BE2C (cell line): Measurements from ENCODE around the gene PARVA.

ENCODE experiments used
- DNase-seq: peaks from one replicate; pipeline ENCODE4 v3.0.0-alpha.2; 2020
- H3K27me3 ChIP-seq: fragments of 250-450 bp; sonication (Bioruptor Pico); 2 replicates; pipeline ENCODE4 v1.5.1; 2020; ENCODE audit warnings: mild to moderate bottlenecking
- H3K36me3 ChIP-seq: fragments of 250-450 bp; sonication (Bioruptor Pico); 2 replicates; pipeline ENCODE4 v1.5.1; 2020; ENCODE audit warnings: mild to moderate bottlenecking
- H3K4me1 ChIP-seq: fragments of 250-450 bp; sonication (Bioruptor Pico); 2 replicates; pipeline ENCODE4 v1.5.1; 2020
- H3K4me3 ChIP-seq: 2 replicates; pipeline ENCODE4 v1.5.1; 2011; ENCODE audit warnings: low read depth, low read length
- H3K9me3 ChIP-seq: fragments of 250-450 bp; sonication (Bioruptor Pico); 2 replicates; pipeline ENCODE4 v1.5.1; 2020
- TF ChIP-seq, protein P1 (sequence below): IDR thresholded peaks from 2 replicates; pipeline ENCODE4 v1.5.1; 2012; ENCODE audit warnings: mild to moderate bottlenecking, low read depth, low read length

Gene PARVA

DNA sequence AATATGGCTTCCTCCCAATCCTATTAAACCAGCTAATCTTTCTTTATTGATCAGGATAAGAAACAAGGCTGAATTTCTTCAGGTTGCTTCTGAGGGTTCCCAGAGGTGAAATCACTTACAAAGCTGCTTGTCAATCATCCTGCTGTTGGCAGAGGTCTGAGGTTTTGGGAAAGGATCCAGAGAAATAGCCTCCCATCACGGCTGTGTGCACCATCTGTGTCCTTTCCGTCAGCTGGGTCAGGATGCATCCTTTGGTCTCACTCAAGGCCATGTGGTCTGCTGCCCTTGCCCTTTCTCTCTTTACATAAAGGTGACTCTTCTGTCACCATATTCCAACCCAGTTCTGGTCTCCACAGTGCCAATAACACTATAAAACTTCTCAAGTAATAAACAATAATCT is 183.5 kb downstream of the PARVA start:
- no peak for DNase-seq
- Histone ChIP-seq H3K27me3 (no peaks in the 10 kb centered on the region), H3K4me3 (no peak overlapping the region), H3K36me3 (no peaks in the 10 kb centered on the region), H3K4me1 (no peaks in the 10 kb centered on the region), H3K9me3 (no peaks in the 10 kb centered on the region)
- TF ChIP-seq, protein P1, sequence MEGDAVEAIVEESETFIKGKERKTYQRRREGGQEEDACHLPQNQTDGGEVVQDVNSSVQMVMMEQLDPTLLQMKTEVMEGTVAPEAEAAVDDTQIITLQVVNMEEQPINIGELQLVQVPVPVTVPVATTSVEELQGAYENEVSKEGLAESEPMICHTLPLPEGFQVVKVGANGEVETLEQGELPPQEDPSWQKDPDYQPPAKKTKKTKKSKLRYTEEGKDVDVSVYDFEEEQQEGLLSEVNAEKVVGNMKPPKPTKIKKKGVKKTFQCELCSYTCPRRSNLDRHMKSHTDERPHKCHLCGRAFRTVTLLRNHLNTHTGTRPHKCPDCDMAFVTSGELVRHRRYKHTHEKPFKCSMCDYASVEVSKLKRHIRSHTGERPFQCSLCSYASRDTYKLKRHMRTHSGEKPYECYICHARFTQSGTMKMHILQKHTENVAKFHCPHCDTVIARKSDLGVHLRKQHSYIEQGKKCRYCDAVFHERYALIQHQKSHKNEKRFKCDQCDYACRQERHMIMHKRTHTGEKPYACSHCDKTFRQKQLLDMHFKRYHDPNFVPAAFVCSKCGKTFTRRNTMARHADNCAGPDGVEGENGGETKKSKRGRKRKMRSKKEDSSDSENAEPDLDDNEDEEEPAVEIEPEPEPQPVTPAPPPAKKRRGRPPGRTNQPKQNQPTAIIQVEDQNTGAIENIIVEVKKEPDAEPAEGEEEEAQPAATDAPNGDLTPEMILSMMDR: no peak

DNA sequence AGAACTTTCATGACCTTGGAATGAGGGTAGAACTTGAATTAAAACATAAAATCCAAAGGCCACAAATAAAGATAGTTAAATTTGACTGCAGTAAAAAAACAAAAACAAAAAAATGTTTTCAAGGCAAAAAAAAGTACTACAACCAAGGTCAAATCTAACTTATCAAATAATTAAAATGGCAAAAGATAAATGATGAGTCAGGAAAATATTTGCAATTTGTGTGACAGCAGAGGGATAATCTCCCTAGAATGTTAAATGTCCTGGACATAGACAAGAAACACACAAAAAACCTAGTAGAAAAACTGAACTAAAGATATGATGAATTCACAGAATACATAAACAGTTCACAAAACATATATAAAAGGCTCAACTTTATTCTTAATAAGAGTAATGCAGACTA is 186.6 kb downstream of the PARVA start:
- H3K36me3 ChIP-seq: no peaks in the 10 kb centered on the region
- TF ChIP-seq, protein P1: no peak
- no peaks in the 10 kb centered on the region for H3K27me3 ChIP-seq
- H3K4me3 ChIP-seq: no peak overlapping the region
- H3K9me3 ChIP-seq: no peaks in the 10 kb centered on the region
- H3K4me1 ChIP-seq: no peaks in the 10 kb centered on the region
- no peak for DNase-seq

DNA sequence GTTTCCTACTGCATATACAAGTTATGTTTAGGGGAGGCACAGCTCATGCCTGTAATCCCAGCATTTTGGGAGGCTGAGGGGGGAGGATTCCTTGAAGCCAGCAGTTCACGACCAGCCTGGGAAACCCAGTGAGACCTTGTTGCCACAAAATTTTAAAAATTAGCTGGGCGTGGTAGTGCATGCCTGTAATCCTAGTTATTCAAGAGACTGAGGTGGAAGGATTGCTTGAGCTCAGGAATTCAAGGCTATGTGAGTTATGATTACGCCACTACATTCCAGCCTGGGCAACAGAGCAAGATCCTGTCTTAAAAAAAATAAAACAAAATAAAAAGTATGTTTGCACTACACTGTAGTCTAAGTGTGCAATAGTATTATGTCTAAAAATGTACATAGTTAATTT is 188.0 kb downstream of the PARVA start:
- Histone ChIP-seq H3K36me3 (no peaks in the 10 kb centered on the region), H3K9me3 (no peaks in the 10 kb centered on the region), H3K27me3 (no peaks in the 10 kb centered on the region), H3K4me1 (no peaks in the 10 kb centered on the region), H3K4me3 (no peak overlapping the region)
- DNase-seq: no peak
- TF ChIP-seq, protein P1: no peak

DNA sequence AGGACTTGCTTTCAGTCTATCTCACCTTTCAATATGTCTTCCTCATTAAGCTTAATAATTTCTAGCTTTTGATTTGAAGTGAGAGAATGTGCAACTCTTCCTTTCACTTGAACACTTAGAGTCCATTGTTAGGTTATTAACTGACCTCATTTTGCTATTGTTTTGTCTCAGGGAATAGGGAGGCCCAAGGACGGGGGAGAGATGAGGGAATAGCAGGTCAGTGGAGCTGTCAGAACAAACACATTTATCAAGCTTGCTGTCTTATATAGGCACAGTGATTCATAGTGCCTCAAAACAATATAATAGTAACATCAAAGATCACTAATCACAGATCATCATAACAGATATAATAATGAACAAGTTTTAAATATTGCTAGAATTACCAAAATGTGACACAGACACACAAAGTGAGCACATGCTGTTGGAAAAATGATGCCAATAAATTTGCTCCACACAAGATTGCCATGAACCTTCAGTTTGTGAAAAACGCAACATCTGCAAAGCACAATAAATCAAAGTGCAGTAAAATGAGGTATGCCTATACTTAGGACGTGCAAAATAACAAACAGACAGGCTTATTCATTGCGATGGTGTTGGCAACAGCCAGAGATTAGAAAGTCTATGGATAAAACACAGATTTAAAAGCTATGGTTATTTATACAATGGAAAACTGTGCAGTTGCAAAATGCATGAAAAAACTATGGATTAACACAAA is 190.5 kb downstream of the PARVA start:
- Histone ChIP-seq H3K27me3 (no peaks in the 10 kb centered on the region), H3K4me1 (no peaks in the 10 kb centered on the region), H3K4me3 (no peak overlapping the region), H3K36me3 (no peaks in the 10 kb centered on the region), H3K9me3 (no peaks in the 10 kb centered on the region)
- TF ChIP-seq, protein P1: no peak
- no peak for DNase-seq

DNA sequence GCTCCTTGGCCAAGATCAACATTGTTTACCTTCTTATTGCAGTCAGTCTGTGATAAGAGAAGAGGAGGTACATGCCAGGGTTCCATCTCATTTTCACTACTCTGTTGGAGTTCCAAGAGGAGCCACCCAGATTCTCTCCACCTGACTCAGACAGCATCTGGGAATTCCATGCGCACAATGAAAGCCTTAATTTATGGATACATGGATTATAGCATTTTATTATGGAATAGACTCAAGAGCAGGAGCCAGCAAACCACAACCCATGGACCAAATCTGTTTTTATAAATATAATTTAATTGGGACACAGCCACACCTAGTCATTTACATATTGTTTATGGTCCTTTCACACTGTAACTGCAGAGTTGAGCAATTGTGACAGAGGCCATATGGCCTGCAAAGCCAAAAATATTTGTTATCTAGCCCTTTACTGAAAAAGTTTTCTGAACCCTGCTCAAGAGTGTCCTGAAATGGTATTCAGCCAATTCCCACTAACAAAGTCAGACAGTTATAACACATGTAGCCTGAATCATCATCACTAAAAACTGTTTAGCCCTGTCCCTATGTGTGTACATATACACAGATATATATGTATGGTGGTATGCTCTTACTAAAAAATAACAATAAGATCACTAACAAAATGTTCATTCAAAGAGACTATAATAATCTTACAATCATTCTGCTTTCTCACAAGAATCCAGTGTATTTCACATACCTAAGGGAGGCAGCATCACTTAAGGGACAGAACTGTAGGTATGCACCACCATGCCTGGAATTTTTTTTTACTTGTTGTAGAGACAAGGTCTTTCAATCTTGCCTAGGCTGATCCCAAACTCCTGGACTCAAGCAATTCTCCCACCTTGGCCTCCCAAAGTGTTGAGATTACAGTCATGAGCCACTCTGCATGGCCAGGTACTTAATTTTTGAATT is 192.4 kb downstream of the PARVA start:
- H3K4me1 ChIP-seq: no peaks in the 10 kb centered on the region
- TF ChIP-seq, protein P1: no peak
- no peaks in the 10 kb centered on the region for H3K36me3 ChIP-seq
- H3K27me3 ChIP-seq: no peaks in the 10 kb centered on the region
- H3K4me3 ChIP-seq: no peak overlapping the region
- DNase-seq: no peak
- H3K9me3 ChIP-seq: no peaks in the 10 kb centered on the region
